Vagina (tissue), 2 donors: ENCODE data around the gene RIC8B.

Experiments
- POLR2A ChIP-seq, 2 donors: fragments of 450-650 bp; IDR thresholded peaks; one replicate each; pipeline ENCODE4 v1.6.1; 2017; ENCODE audit warnings: antibody characterized with exemption in 2 of 2, mild to moderate bottlenecking in 2 of 2, moderate library complexity in 2 of 2
- POLR2AphosphoS5 ChIP-seq, 2 donors: sonication (generic); formaldehyde crosslinking; IDR thresholded peaks; one replicate each; pipeline ENCODE4 v1.9.0; 2017; ENCODE audit warnings: antibody characterized with exemption in 2 of 2, mild to moderate bottlenecking in 2 of 2, low read depth in 1 of 2; ENCODE audit not compliant: insufficient read depth in 1 of 2
- TF ChIP-seq, protein P1 (sequence below), 3 experiments: fragments of 450-650 bp in 2 of 3; fragments of 200-600 bp in 1 of 3; sonication (generic) in 1 of 3; IDR thresholded peaks; one replicate each; pipeline ENCODE4 v1.5.1; 2017 to 2019; ENCODE audit warnings: antibody characterized with exemption in 3 of 3, mild to moderate bottlenecking in 2 of 3, moderate library complexity in 2 of 3

DNA sequence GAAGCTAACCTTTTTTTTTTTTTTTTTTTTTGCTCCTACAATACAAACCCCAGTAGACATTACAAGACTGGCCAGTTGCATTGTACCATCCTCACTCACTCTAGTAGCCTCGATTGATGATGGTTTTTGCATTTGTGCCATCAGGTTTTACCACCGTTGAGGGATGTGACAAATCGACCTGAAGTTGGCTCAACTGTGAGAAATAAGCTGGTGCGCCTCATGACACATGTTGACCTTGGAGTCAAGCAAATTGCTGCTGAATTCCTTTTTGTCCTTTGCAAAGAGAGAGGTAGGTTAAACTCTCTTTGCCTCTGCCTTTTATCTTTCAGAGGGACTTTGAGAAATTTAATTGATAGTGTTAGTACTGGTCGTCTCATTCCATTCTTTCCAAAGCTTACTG, 76.8 kb downstream of the RIC8B start:
- TF ChIP-seq, protein P1, sequence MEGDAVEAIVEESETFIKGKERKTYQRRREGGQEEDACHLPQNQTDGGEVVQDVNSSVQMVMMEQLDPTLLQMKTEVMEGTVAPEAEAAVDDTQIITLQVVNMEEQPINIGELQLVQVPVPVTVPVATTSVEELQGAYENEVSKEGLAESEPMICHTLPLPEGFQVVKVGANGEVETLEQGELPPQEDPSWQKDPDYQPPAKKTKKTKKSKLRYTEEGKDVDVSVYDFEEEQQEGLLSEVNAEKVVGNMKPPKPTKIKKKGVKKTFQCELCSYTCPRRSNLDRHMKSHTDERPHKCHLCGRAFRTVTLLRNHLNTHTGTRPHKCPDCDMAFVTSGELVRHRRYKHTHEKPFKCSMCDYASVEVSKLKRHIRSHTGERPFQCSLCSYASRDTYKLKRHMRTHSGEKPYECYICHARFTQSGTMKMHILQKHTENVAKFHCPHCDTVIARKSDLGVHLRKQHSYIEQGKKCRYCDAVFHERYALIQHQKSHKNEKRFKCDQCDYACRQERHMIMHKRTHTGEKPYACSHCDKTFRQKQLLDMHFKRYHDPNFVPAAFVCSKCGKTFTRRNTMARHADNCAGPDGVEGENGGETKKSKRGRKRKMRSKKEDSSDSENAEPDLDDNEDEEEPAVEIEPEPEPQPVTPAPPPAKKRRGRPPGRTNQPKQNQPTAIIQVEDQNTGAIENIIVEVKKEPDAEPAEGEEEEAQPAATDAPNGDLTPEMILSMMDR (IDR thresholded peaks at IDR 0.05): no peak
- no peak for TF ChIP-seq POLR2AphosphoS5 (IDR thresholded peaks at IDR 0.05; ENCODE audit: insufficient read depth in 1 of 2, low read depth in 1 of 2)
- TF ChIP-seq POLR2A (IDR thresholded peaks at IDR 0.05): no peak
